HCT116 (cell line): ENCODE results near the gene MYH7. TPM values are rescaled to one million over a fixed set of nuclear protein-coding genes. Genes with fewer than 3 reads are reported as not detected.

Experiments used
- ATAC-seq: fragments of 200-7000 bp; cut with Tn5 transposase; 2 replicates; pipeline ENCODE4 v1.9.1; 2020; ENCODE audit warnings: mild to moderate bottlenecking, moderate library complexity
- BruUV-seq: library from RNA; stranded (reverse); fragments of 400-500 nt; replicated peaks from 2 replicates; lab custom pipeline; 2021; lab: Mats Ljungman, UMichigan
- CTCF ChIA-PET: fragments of 300-600 bp; sonication (Branson Sonifier 250); formaldehyde crosslinking; loops from one replicate; lab custom pipeline; 2021; ENCODE audit warnings: antibody characterized with exemption; lab: Charles Lee
- POLR2A ChIA-PET: fragments of 300-600, 350-600 bp; sonication (Branson Sonifier 250); formaldehyde crosslinking; loops from one replicate; lab custom pipeline; 2021; ENCODE audit warnings: antibody characterized with exemption; lab: Charles Lee
- RAD21 ChIA-PET, 2 experiments: fragments of 300-600 bp; sonication (Branson Sonifier 250); formaldehyde crosslinking; loops; one replicate each; lab custom pipeline; 2023; ENCODE audit warnings: low total read pairs in 2 of 2; ENCODE audit not compliant: uncharacterized antibody in 2 of 2, unreplicated experiment in 2 of 2, low non-redundant PET in 1 of 2; lab: Charles Lee
- DNase-seq: peaks from one replicate; pipeline ENCODE4 v3.0.0-alpha.2; 2010; ENCODE audit warnings: low read depth, low spot score
- H2AFZ ChIP-seq: fragments of 200-600 bp; shearing (Covaris generic), sonication (generic); 2 replicates; pipeline ENCODE4 v1.6.1; 2017; ENCODE audit warnings: low read depth, mixed run types, mixed read lengths, antibody characterized with exemption, low read length; ENCODE audit not compliant: poor library complexity, severe bottlenecking
- H3K27ac ChIP-seq: 2 replicates; pipeline ENCODE4 v1.5.1; 2012; ENCODE audit warnings: low read depth, low read length
- H3K27me3 ChIP-seq: fragments of 200-600 bp; sonication (generic); 2 replicates; pipeline ENCODE4 v1.6.1; 2016; ENCODE audit warnings: mixed run types, low read length, mixed read lengths; ENCODE audit not compliant: insufficient read depth
- H3K36me3 ChIP-seq, 2 experiments: fragments of 200-500 bp in 1 of 2; fragments of 200-600 bp in 1 of 2; sonication (Bioruptor generic) in 1 of 2; sonication (generic) in 1 of 2; 2 replicates each; pipeline versions ENCODE4 v1.5.1 to v1.6.1; 2014 to 2016; ENCODE audit warnings: low read length in 2 of 2, inconsistent platforms in 1 of 2, mixed read lengths in 1 of 2, mixed run types in 1 of 2; ENCODE audit not compliant: insufficient read depth in 2 of 2, control insufficient read depth in 1 of 2
- H3K4me1 ChIP-seq, 2 experiments: fragments of 200-600 bp in 1 of 2; sonication (generic) in 1 of 2; 2 replicates each; pipeline versions ENCODE4 v1.5.1 to v1.6.1; 2012 to 2017; ENCODE audit warnings: low read length in 2 of 2, inconsistent platforms in 1 of 2, mild to moderate bottlenecking in 1 of 2, mixed read lengths in 1 of 2, mixed run types in 1 of 2, moderate library complexity in 1 of 2; ENCODE audit not compliant: insufficient read depth in 2 of 2, control insufficient read depth in 1 of 2
- H3K4me2 ChIP-seq: fragments of 200-600 bp; sonication (generic); 2 replicates; pipeline ENCODE4 v1.6.1; 2017; ENCODE audit warnings: mixed run types, low read length, mixed read lengths
- H3K4me3 ChIP-seq, 2 experiments: fragments of 200-600 bp in 1 of 2; sonication (generic) in 1 of 2; replicated peaks in 1 of 2; 2 replicates each; pipeline ENCODE4 v1.5.1; 2011 to 2016; ENCODE audit warnings: low read length in 2 of 2, control low read depth in 1 of 2, low read depth in 1 of 2, mild to moderate bottlenecking in 1 of 2, mixed read lengths in 1 of 2, mixed run types in 1 of 2
- H3K79me2 ChIP-seq: fragments of 200-600 bp; sonication (generic); 2 replicates; pipeline ENCODE4 v1.6.1; 2017; ENCODE audit warnings: mild to moderate bottlenecking, mixed run types, low read length, moderate library complexity, mixed read lengths; ENCODE audit not compliant: insufficient read depth
- H3K9ac ChIP-seq: fragments of 200-600 bp; sonication (generic); 2 replicates; pipeline ENCODE4 v1.6.1; 2016; ENCODE audit warnings: low read length, mixed read lengths
- H3K9me2 ChIP-seq: fragments of 200-600 bp; sonication (generic), shearing (Covaris generic); 2 replicates; pipeline ENCODE4 v1.6.1; 2017; ENCODE audit warnings: mixed run types, mild to moderate bottlenecking, moderate library complexity; ENCODE audit not compliant: insufficient read depth
- H3K9me3 ChIP-seq, 2 experiments: fragments of 200-500 bp in 1 of 2; fragments of 200-600 bp in 1 of 2; sonication (Bioruptor generic) in 1 of 2; sonication (generic) in 1 of 2; 2 replicates each; pipeline ENCODE4 v1.6.1; 2014 to 2017; ENCODE audit warnings: low read length in 2 of 2, mixed read lengths in 2 of 2, inconsistent platforms in 1 of 2, low read depth in 1 of 2, mild to moderate bottlenecking in 1 of 2, mixed run types in 1 of 2, moderate library complexity in 1 of 2; ENCODE audit not compliant: control insufficient read depth in 1 of 2, insufficient read depth in 1 of 2
- H4K20me1 ChIP-seq: fragments of 200-600 bp; sonication (generic), shearing (Covaris generic); 2 replicates; pipeline ENCODE4 v1.6.1; 2017; ENCODE audit warnings: mixed run types, mild to moderate bottlenecking, moderate library complexity; ENCODE audit not compliant: insufficient read depth
- CBX3 ChIP-seq: IDR thresholded peaks from 2 replicates; pipeline ENCODE4 v1.6.1; 2012; ENCODE audit warnings: low read depth
- CTCF ChIP-seq, 3 experiments: fragments of 200-600 bp in 1 of 3; sonication (generic) in 1 of 3; IDR thresholded peaks in 2 of 3; conservative IDR thresholded peaks in 1 of 3; 2 replicates each; pipeline ENCODE4 v1.5.1; 2012 to 2017; ENCODE audit warnings: low read depth in 2 of 3, low read length in 2 of 3, antibody characterized with exemption in 1 of 3, borderline replicate concordance in 1 of 3, control low read depth in 1 of 3, mild to moderate bottlenecking in 1 of 3, mixed read lengths in 1 of 3, mixed run types in 1 of 3, moderate library complexity in 1 of 3; ENCODE audit not compliant: insufficient read depth in 1 of 3
- FOSL1 ChIP-seq: IDR thresholded peaks from 2 replicates; pipeline ENCODE4 v1.6.1; 2012; ENCODE audit warnings: low read depth
- MAX ChIP-seq: IDR thresholded peaks from 2 replicates; pipeline ENCODE4 v1.6.1; 2012
- POLR2A ChIP-seq: IDR thresholded peaks from 2 replicates; pipeline ENCODE4 v1.7.0; 2011; ENCODE audit warnings: borderline replicate concordance; ENCODE audit not compliant: insufficient read depth, insufficient read length; ENCODE audit errors: extremely low read depth
- POLR2AphosphoS5 ChIP-seq: IDR thresholded peaks from 2 replicates; pipeline ENCODE4 v1.6.1; 2011; ENCODE audit warnings: mild to moderate bottlenecking, low read depth, low read length, moderate library complexity
- RAD21 ChIP-seq: IDR thresholded peaks from 2 replicates; pipeline ENCODE4 v1.6.1; 2012; ENCODE audit warnings: low read depth, mild to moderate bottlenecking
- SRF ChIP-seq: IDR thresholded peaks from 2 replicates; pipeline ENCODE4 v1.6.1; 2012; ENCODE audit warnings: low read depth
- TCF7L2 ChIP-seq: IDR thresholded peaks from 2 replicates; pipeline ENCODE4 v1.7.0; 2011; ENCODE audit warnings: borderline replicate concordance, inconsistent platforms; ENCODE audit not compliant: insufficient read depth, insufficient read length; ENCODE audit errors: extremely low read depth
- YY1 ChIP-seq: IDR thresholded peaks from 2 replicates; pipeline ENCODE4 v1.6.1; 2011; ENCODE audit warnings: low read length, low read depth, moderate library complexity, mild to moderate bottlenecking; ENCODE audit not compliant: insufficient replicate concordance; ENCODE audit errors: extremely low read depth
- ZBTB33 ChIP-seq: IDR thresholded peaks from 2 replicates; pipeline ENCODE4 v1.6.1; 2011; ENCODE audit warnings: mild to moderate bottlenecking, low read length, moderate library complexity; ENCODE audit not compliant: insufficient replicate concordance; ENCODE audit errors: extremely low read depth
- ZFX ChIP-seq: fragments of 450-650 bp; IDR thresholded peaks from 2 replicates; pipeline ENCODE4 v1.6.1; 2017
- intact Hi-C: fragments of 100-400 bp; cut with micrococcal nuclease; formaldehyde crosslinking; loops from 2 replicates; pipeline ENCODE4 v1.10.0; 2022
- total RNA-seq: library from RNA; stranded (reverse); gene quantifications from one replicate; pipeline ENCODE4 v1.2.1, GENCODE V29; 2021; ENCODE audit not compliant: unreplicated experiment
- TF ChIP-seq, protein P1 (sequence below): IDR thresholded peaks from 2 replicates; pipeline ENCODE4 v1.6.1; 2012

MYH7 gene
- total RNA-seq, 1 experiment from 2014 or later, result not detected

DNA sequence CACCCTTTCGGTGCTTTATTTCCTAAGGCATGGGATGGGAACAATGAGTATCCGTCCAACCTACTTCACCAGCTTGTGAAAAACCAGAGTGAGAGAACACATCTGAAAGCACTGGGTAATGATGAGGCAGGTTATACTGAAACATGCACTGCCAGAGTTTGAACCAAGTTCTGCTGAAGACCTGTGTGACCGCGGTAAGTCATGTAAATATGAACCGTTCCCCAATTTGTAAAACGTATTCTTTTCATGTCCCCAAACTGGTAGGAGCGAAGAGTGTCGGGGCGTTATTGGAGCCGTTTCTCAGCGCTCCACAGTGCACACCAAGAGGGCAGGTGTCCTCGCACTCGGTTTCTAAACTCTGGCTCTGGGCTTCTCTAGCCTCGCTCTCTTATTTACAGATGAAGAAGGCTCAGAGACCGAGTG is 33.3 kb upstream of the MYH7 start:
- H3K9ac ChIP-seq, result no peak overlapping the region
- no peaks in the 10 kb centered on the region for H3K27me3 ChIP-seq
- H3K4me3 ChIP-seq, result peak overlapping the region; percentile 27 to 52
- peak overlapping the region; percentile 55 for H3K27ac ChIP-seq
- H3K4me1 ChIP-seq, result peaks cover 7 to 19% of the 10 kb centered on the region in 2 experiments
- TF ChIP-seq ZFX, result no peak
- TF ChIP-seq CTCF (IDR thresholded peaks at IDR 0.05 in 2 of 3, conservative IDR thresholded peaks at IDR 0.05 in 1 of 3; ENCODE audit: borderline replicate concordance in 1 of 3, insufficient read depth in 1 of 3, low read depth in 2 of 3, low read length in 2 of 3), result no peak
- no peak for TF ChIP-seq YY1
- TF ChIP-seq, protein P1, sequence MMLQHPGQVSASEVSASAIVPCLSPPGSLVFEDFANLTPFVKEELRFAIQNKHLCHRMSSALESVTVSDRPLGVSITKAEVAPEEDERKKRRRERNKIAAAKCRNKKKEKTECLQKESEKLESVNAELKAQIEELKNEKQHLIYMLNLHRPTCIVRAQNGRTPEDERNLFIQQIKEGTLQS, result no peak
- no peak for TF ChIP-seq TCF7L2
- TF ChIP-seq RAD21, result no peak
- no peak for TF ChIP-seq SRF
- TF ChIP-seq CBX3, result no peak
- TF ChIP-seq POLR2A, result no peak
- TF ChIP-seq ZBTB33, result no peak
- no peak for TF ChIP-seq POLR2AphosphoS5
- TF ChIP-seq FOSL1, result no peak
- no peak for TF ChIP-seq MAX
- TF ChIP-seq, all 23 proteins: peak for 0
- H3K79me2 ChIP-seq, result peaks cover 32% of the 10 kb centered on the region
- intact Hi-C loops, result loop anchor here (1.0 kb wide), 1 partner anchor 83 kb away; the partner anchor contains the start of gene ZFHX2
- H3K36me3 ChIP-seq, result peaks cover 11 to 25% of the 10 kb centered on the region in 2 experiments; a peak in 2 of 4 replicates
- peak overlapping the region; percentile 78 for H2AFZ ChIP-seq
- no peaks in the 10 kb centered on the region for H3K9me2 ChIP-seq
- CTCF ChIA-PET, result interaction anchor here (1.0 kb wide), 1 partner anchor 12 kb away, joined by 5 read pairs; no protein-coding TSS in a partner anchor
- RAD21 ChIA-PET, result no interaction called here
- POLR2A ChIA-PET, result no interaction called here
- DNase-seq, result no peak
- peak overlapping the region; percentile 84 for H3K4me2 ChIP-seq
- ATAC-seq, result peak; percentile 11
- no peaks in the 10 kb centered on the region for H4K20me1 ChIP-seq
- H3K9me3 ChIP-seq, result no peaks in the 10 kb centered on the region
- BruUV-seq, result TSS peak; percentile 89
